A549 (cell line): ENCODE data around the gene FBXO24.

Experiments
- CHD2 ChIP-seq: fragments of 150-350 bp; IDR thresholded peaks from 2 replicates; pipeline ENCODE4 v1.6.1; 2014; ENCODE audit warnings: low read length; ENCODE audit not compliant: partially characterized antibody
- CTCF ChIP-seq: fragments of >200 bp; sonication (Bioruptor Twin); formaldehyde crosslinking; IDR thresholded peaks from 3 replicates; pipeline ENCODE4 v1.5.1; 2016
- MAFK ChIP-seq: fragments of 450-650 bp; IDR thresholded peaks from 2 replicates; pipeline ENCODE4 v1.6.1; 2014; ENCODE audit not compliant: partially characterized antibody
- RAD21 ChIP-seq, 2 experiments: fragments of >200 bp in 1 of 2; sonication (Bioruptor Twin) in 1 of 2; formaldehyde crosslinking in 1 of 2; IDR thresholded peaks in 1 of 2; conservative IDR thresholded peaks in 1 of 2; 2 replicates in 1 of 2; 3 replicates in 1 of 2; pipeline ENCODE4 v1.6.1; 2012 to 2018; ENCODE audit warnings: inconsistent platforms in 1 of 2
- RCOR1 ChIP-seq: fragments of 150-350 bp; IDR thresholded peaks from 2 replicates; pipeline ENCODE4 v1.6.1; 2014; ENCODE audit warnings: antibody characterized with exemption, low read length, low read depth
- REST ChIP-seq: fragments of 200-600 bp; sonication (generic); IDR thresholded peaks from 2 replicates; pipeline ENCODE4 v1.6.1; 2016; ENCODE audit warnings: antibody characterized with exemption, mild to moderate bottlenecking, moderate library complexity
- SMC3 ChIP-seq: fragments of >200 bp; sonication (Bioruptor Twin); formaldehyde crosslinking; IDR thresholded peaks from 3 replicates; pipeline ENCODE4 v1.6.1; 2018; ENCODE audit warnings: inconsistent platforms
- TP53 ChIP-seq: fragments of 250-450 bp; sonication (Bioruptor Pico); IDR thresholded peaks from 2 replicates; pipeline ENCODE4 v1.5.0; 2021; ENCODE audit warnings: mild to moderate bottlenecking, moderate library complexity

DNA sequence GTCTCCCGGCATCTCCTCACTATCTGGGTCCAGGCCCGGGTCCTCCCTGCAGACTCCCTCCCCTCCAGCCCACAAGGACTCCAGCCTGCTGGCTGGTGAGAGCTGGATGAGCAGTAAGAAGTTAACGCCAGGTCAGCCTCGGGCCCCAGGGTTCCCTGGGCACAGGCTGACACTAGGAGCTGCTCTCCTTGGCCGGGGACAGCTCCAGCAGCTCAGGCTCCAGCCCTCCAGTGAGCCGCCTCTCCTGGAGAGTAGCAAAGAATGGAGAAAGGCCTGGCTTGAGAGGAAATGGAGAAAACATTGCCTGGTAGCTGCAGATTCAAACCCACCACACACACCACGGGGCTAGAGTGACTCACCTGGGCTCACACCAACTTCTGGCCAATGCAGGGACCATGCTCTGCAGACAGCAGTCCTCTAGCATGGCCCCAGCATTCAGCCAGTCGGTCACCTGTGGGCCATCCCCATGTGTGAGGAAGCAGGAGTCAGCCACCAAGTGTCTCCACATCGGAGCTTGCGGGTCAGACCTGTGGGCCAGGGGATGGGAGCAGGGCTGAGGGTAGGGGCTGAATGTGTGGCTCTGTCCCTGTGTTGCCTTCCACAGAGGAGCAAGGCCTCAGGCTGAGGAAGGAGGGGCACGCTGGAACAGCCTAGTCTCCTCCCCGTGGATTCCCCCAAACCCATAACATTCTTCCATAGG, 18.9 kb upstream of the FBXO24 start:
- no peak for TF ChIP-seq CTCF
- no peak for TF ChIP-seq REST
- TF ChIP-seq RAD21 (conservative IDR thresholded peaks at IDR 0.05 in 1 of 2, IDR thresholded peaks at IDR 0.05 in 1 of 2), result no peak
- no peak for TF ChIP-seq SMC3
- no peak for TF ChIP-seq RCOR1
- TF ChIP-seq CHD2, result no peak
- no peak for TF ChIP-seq MAFK
- TF ChIP-seq TP53 (CRISPR knock-in tag), result no peak
